ENCODE data around the gene CLEC11A. TPM values are rescaled to one million over a fixed set of nuclear protein-coding genes. Genes with fewer than 3 reads are reported as not detected.

Gene CLEC11A
- total and polyA plus RNA-seq, 10 of the 15 experiments (the other 5 are each of a cell fraction or from before 2014, with no cell fraction given), result not detected

GRCh38 chr19:50720181-50720920 lies 2.8 kb upstream of the CLEC11A start (continued):
- no peak for TF ChIP-seq TAF1 (IDR thresholded peaks at IDR 0.05; ENCODE audit: borderline replicate concordance, low read depth, low read length)
- TF ChIP-seq, protein P1, sequence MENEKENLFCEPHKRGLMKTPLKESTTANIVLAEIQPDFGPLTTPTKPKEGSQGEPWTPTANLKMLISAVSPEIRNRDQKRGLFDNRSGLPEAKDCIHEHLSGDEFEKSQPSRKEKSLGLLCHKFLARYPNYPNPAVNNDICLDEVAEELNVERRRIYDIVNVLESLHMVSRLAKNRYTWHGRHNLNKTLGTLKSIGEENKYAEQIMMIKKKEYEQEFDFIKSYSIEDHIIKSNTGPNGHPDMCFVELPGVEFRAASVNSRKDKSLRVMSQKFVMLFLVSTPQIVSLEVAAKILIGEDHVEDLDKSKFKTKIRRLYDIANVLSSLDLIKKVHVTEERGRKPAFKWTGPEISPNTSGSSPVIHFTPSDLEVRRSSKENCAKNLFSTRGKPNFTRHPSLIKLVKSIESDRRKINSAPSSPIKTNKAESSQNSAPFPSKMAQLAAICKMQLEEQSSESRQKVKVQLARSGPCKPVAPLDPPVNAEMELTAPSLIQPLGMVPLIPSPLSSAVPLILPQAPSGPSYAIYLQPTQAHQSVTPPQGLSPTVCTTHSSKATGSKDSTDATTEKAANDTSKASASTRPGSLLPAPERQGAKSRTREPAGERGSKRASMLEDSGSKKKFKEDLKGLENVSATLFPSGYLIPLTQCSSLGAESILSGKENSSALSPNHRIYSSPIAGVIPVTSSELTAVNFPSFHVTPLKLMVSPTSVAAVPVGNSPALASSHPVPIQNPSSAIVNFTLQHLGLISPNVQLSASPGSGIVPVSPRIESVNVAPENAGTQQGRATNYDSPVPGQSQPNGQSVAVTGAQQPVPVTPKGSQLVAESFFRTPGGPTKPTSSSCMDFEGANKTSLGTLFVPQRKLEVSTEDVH (IDR thresholded peaks at IDR 0.05; ENCODE audit: low read depth, partially characterized antibody), result no peak
- TF ChIP-seq, protein P2, sequence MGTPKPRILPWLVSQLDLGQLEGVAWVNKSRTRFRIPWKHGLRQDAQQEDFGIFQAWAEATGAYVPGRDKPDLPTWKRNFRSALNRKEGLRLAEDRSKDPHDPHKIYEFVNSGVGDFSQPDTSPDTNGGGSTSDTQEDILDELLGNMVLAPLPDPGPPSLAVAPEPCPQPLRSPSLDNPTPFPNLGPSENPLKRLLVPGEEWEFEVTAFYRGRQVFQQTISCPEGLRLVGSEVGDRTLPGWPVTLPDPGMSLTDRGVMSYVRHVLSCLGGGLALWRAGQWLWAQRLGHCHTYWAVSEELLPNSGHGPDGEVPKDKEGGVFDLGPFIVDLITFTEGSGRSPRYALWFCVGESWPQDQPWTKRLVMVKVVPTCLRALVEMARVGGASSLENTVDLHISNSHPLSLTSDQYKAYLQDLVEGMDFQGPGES (IDR thresholded peaks at IDR 0.05), result no peak
- TF ChIP-seq E2F4 (IDR thresholded peaks at IDR 0.05; ENCODE audit: low read depth, low read length), result no peak
- TF ChIP-seq BMI1 (IDR thresholded peaks at IDR 0.05; ENCODE audit: borderline replicate concordance), result no peak
- TF ChIP-seq STAT1 (conservative IDR thresholded peaks at IDR 0.05), result no peak
- no peak for TF ChIP-seq HDAC6 (IDR thresholded peaks at IDR 0.05; ENCODE audit: unreplicated experiment)
